ENCODE data around the gene DCXR.

DNA sequence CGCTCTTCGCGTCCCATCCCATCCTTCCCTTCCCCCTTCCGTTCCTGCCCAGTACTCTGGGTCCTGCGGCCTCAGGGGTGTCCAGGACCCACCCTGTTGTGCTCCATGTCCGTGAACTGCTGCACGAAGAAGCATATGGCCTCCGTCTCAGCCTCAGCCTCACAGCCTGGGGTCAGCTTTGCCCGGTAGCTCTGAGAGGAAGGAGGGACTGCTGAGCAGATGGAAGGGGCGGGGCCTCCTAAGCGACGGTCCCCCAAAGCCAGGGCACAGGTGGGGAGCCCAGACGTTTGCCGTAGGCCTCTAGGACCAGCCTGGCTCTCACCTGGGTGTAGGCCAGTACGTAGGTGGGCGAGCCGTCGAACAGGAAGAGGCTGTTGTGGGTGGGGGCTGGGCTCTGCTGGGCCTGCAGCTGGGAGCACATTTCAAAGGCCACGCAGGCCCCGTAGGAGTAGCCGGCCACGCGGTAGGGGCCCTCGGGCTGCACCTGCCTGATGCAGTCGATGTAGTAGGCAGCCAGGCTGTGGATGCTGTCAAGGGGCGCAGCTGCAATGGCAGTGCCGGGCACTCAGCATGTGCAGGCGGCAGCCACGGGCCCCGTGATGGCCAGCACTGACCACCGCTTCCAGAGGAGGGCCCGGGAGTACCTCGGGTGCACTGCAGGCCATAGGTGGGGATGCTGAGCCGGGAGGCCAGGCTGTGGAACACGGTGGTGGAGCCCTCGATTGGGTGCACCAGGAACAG lies 42.7 kb upstream of the DCXR start:
- TF ChIP-seq EZH2 (IDR thresholded peaks at IDR 0.05; ENCODE audit: borderline replicate concordance, low read depth, low read length, poor library complexity, severe bottlenecking): no peak
- TF ChIP-seq, protein P1, sequence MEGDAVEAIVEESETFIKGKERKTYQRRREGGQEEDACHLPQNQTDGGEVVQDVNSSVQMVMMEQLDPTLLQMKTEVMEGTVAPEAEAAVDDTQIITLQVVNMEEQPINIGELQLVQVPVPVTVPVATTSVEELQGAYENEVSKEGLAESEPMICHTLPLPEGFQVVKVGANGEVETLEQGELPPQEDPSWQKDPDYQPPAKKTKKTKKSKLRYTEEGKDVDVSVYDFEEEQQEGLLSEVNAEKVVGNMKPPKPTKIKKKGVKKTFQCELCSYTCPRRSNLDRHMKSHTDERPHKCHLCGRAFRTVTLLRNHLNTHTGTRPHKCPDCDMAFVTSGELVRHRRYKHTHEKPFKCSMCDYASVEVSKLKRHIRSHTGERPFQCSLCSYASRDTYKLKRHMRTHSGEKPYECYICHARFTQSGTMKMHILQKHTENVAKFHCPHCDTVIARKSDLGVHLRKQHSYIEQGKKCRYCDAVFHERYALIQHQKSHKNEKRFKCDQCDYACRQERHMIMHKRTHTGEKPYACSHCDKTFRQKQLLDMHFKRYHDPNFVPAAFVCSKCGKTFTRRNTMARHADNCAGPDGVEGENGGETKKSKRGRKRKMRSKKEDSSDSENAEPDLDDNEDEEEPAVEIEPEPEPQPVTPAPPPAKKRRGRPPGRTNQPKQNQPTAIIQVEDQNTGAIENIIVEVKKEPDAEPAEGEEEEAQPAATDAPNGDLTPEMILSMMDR (conservative IDR thresholded peaks at IDR 0.05; ENCODE audit: low read depth, low read length): no peak

Measured in A673 (cell line).